ENCODE data around the gene KIAA0513. TPM values are rescaled to one million over a fixed set of nuclear protein-coding genes. Genes with fewer than 3 reads are reported as not detected.

KIAA0513 gene
- total and polyA plus RNA-seq, 2 donors (not counting 3 experiments of a cell fraction or from before 2014, with no cell fraction given): 1.8 to 4.3 TPM

DNA sequence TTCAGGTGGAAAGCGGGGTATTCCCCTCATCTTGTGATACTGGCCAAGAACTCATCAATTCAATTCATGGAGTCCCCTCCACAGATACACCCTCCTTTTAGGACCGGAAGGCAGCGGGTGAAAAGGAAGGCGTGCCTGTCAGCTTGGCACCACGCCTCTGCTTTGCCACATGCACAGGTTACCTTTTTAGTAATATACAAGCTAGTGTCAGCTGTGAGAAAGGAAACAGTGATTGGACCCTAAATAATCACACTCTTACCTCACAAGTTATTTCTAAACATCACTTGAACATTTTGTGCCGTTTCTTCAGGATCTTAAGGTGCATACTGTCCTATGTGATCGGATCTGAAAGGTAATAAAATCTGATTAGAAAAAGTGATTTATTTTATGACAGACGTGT lies 31.9 kb upstream of the KIAA0513 start:
- no peaks in the 10 kb centered on the region for H3K9me3 ChIP-seq (replicated peaks; ENCODE audit: control insufficient read depth, insufficient read depth, low read length)
- dilution Hi-C loops (cut with MboI; ENCODE audit: extremely low pct_ligation_motif_present, low sequenced_read_pairs): no loop called here
- peaks cover 26% of the 10 kb centered on the region for H3K4me1 ChIP-seq (ENCODE audit: control insufficient read depth, extremely low read depth, insufficient read depth, low read length)
- H3K4me2 ChIP-seq (ENCODE audit: insufficient read depth, low read length): no peak overlapping the region
- intact Hi-C loops (cut with micrococcal nuclease): no loop called here
- no peak overlapping the region for H3K4me3 ChIP-seq (replicated peaks in 1 of 3; ENCODE audit: insufficient read depth in 1 of 3, low read depth in 1 of 3, low read length in 3 of 3)
- H3K9ac ChIP-seq (replicated peaks; ENCODE audit: extremely low read depth, insufficient read depth, low read length): no peak overlapping the region
- CTCF ChIA-PET: interaction anchor here (1.0 to 3.0 kb wide), 6 partner anchors 12 to 91 kb away, joined by 3 to 23 read pairs (median 6); partner anchors contain the start of gene ZDHHC7
- H2AFZ ChIP-seq (ENCODE audit: low read depth, low read length): no peak overlapping the region
- POLR2A ChIA-PET: no interaction called here
- peaks cover 3 to 6% of the 10 kb centered on the region in 2 experiments for H3K36me3 ChIP-seq (ENCODE audit: control insufficient read depth in 2 of 2, extremely low read depth in 1 of 2, insufficient read depth in 2 of 2, low read length in 2 of 2)
- BruUV-seq (replicated peaks): no TSS peak
- no peak for FAIRE-seq
- peak overlapping the region; percentile 89 for H3K27ac ChIP-seq (ENCODE audit: insufficient read depth, low read depth, low read length)
- no peak for TF ChIP-seq POLR2AphosphoS5 (IDR thresholded peaks at IDR 0.05; ENCODE audit: insufficient read depth, low read depth, low read length)
- DNase-seq (ENCODE audit: low read depth, low spot score): no peak
- H3K27me3 ChIP-seq (ENCODE audit: control insufficient read depth in 2 of 2, insufficient read depth in 2 of 2, low read length in 2 of 2): no peaks in the 10 kb centered on the region
- no peaks in the 10 kb centered on the region for H3K9me1 ChIP-seq (replicated peaks; ENCODE audit: control insufficient read depth, extremely low read depth, insufficient read depth, low read length)
- H4K20me1 ChIP-seq (replicated peaks; ENCODE audit: control insufficient read depth, extremely low read depth, insufficient read depth, low read length): no peaks in the 10 kb centered on the region
- H3K79me2 ChIP-seq (ENCODE audit: control insufficient read depth, insufficient read depth, low read length): peaks cover 47% of the 10 kb centered on the region

DNA sequence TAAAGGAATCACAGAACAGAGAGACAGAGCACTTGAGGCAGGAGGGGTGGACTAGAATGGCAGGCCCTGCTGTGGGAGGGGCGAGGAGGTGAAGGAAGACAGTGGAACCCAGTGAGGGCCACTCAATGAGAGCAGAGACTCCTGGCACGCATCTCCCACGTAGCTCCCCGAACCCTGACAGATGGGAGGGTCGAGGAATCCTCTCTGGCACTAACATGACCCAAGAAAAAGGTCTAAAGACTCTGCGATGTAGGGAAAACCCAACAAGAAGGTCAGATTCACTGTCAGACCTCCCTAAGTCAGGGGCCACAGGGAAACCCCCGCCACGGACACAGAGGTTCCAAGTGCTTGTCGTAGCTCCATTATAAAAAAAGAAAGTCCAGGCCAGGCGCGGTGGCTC lies 31.2 kb upstream of the KIAA0513 start:
- FAIRE-seq (no peak), DNase-seq (ENCODE audit: low read depth, low spot score) (no peak)
- Histone ChIP-seq H3K79me2 (ENCODE audit: control insufficient read depth, insufficient read depth, low read length) (peaks cover 53% of the 10 kb centered on the region), H3K9me1 (replicated peaks; ENCODE audit: control insufficient read depth, extremely low read depth, insufficient read depth, low read length) (no peaks in the 10 kb centered on the region), H3K36me3 (ENCODE audit: control insufficient read depth in 2 of 2, extremely low read depth in 1 of 2, insufficient read depth in 2 of 2, low read length in 2 of 2) (peaks cover 3 to 6% of the 10 kb centered on the region in 2 experiments), H4K20me1 (replicated peaks; ENCODE audit: control insufficient read depth, extremely low read depth, insufficient read depth, low read length) (no peaks in the 10 kb centered on the region), H3K9ac (replicated peaks; ENCODE audit: extremely low read depth, insufficient read depth, low read length) (no peak overlapping the region), H3K4me3 (replicated peaks in 1 of 3; ENCODE audit: insufficient read depth in 1 of 3, low read depth in 1 of 3, low read length in 3 of 3) (no peak overlapping the region), H3K27ac (ENCODE audit: insufficient read depth, low read depth, low read length) (no peak overlapping the region), H2AFZ (ENCODE audit: low read depth, low read length) (no peak overlapping the region), H3K27me3 (ENCODE audit: control insufficient read depth in 2 of 2, insufficient read depth in 2 of 2, low read length in 2 of 2) (no peaks in the 10 kb centered on the region), H3K4me2 (ENCODE audit: insufficient read depth, low read length) (no peak overlapping the region), H3K4me1 (ENCODE audit: control insufficient read depth, extremely low read depth, insufficient read depth, low read length) (peaks cover 26% of the 10 kb centered on the region), H3K9me3 (replicated peaks; ENCODE audit: control insufficient read depth, insufficient read depth, low read length) (no peaks in the 10 kb centered on the region)
- intact Hi-C loops (cut with micrococcal nuclease): no loop called here
- no TSS peak for BruUV-seq (replicated peaks)
- dilution Hi-C loops (cut with MboI; ENCODE audit: extremely low pct_ligation_motif_present, low sequenced_read_pairs): no loop called here
- POLR2A ChIA-PET: no interaction called here
- CTCF ChIA-PET: interaction anchor here (0.7 to 3.0 kb wide), 3 partner anchors 14 to 91 kb away, joined by 3 to 23 read pairs (median 6); partner anchors contain the start of gene ZDHHC7
- TF ChIP-seq JUN (IDR thresholded peaks at IDR 0.05; ENCODE audit: borderline replicate concordance, insufficient read depth, insufficient read length, low read depth) (no peak), FOS (IDR thresholded peaks at IDR 0.05; ENCODE audit: borderline replicate concordance, insufficient read depth, low read length) (no peak), CTCF (IDR thresholded peaks at IDR 0.05; ENCODE audit: extremely low read depth in 1 of 2, insufficient read depth in 1 of 2, low read depth in 1 of 2, low read length in 2 of 2) (no peak), MAX (IDR thresholded peaks at IDR 0.05; ENCODE audit: insufficient read depth, insufficient read length) (no peak), POLR2A (IDR thresholded peaks at IDR 0.05; ENCODE audit: low read depth, low read length) (no peak), GATA2 (IDR thresholded peaks at IDR 0.05; ENCODE audit: insufficient read depth, insufficient read length, low read depth, low read length) (no peak), POLR2AphosphoS5 (IDR thresholded peaks at IDR 0.05; ENCODE audit: insufficient read depth, low read depth, low read length) (no peak), EZH2 (IDR thresholded peaks at IDR 0.05; ENCODE audit: borderline replicate concordance, low read depth, low read length, severe bottlenecking) (no peak), MYC (IDR thresholded peaks at IDR 0.05; ENCODE audit: low read depth, low read length) (no peak)

All from endothelial cell of umbilical vein (primary cell).